Lower lobe of right lung (tissue), 2 donors: ENCODE results near the gene SLC40A1. TPM values are rescaled to one million over a fixed set of nuclear protein-coding genes. Genes with fewer than 3 reads are reported as not detected.

Source experiments
- ATAC-seq, 2 donors: fragments of 200-7000 bp; cut with Tn5 transposase; one replicate each; pipeline ENCODE4 v1.9.1; 2020 to 2022; ENCODE audit warnings: mild to moderate bottlenecking in 2 of 2, moderate library complexity in 2 of 2
- DNase-seq: peaks from one replicate; pipeline ENCODE4 v3.0.0-alpha.2; 2020
- H3K27ac ChIP-seq: fragments of 200-600 bp; one replicate; pipeline ENCODE4 v1.8.0; 2022
- H3K27me3 ChIP-seq: fragments of 200-600 bp; one replicate; pipeline ENCODE4 v1.8.0; 2022; ENCODE audit warnings: low read depth
- H3K36me3 ChIP-seq: fragments of 200-600 bp; one replicate; pipeline ENCODE4 v1.8.0; 2022; ENCODE audit warnings: mild to moderate bottlenecking
- H3K4me1 ChIP-seq: fragments of 200-600 bp; one replicate; pipeline ENCODE4 v1.8.0; 2022
- H3K4me3 ChIP-seq: fragments of 200-600 bp; one replicate; pipeline ENCODE4 v1.8.0; 2022; ENCODE audit warnings: mild to moderate bottlenecking
- H3K9me3 ChIP-seq: fragments of 200-600 bp; one replicate; pipeline ENCODE4 v1.8.0; 2022
- CTCF ChIP-seq: fragments of 200-600 bp; IDR thresholded peaks from one replicate; pipeline ENCODE4 v1.8.0; 2022; ENCODE audit warnings: antibody characterized with exemption, mild to moderate bottlenecking
- intact Hi-C: fragments of 100-400 bp; cut with DNase I; formaldehyde crosslinking; loops from one replicate; pipeline ENCODE4 v1.11.0; 2022
- total RNA-seq: library from RNA; stranded (reverse); fragmentation: NEBNext Ultra II Directional; extraction: Animal tissue kit (Norgen Biotek cat#: 25700); gene quantifications from one replicate; pipeline ENCODE4 v1.2.1, GENCODE V29; 2021
- donor health status: DM: no; HTN: yes; CAD: no; lungs with severe emphysema.

Gene SLC40A1
- total RNA-seq, 1 donor from 2014 or later: 135 TPM

DNA sequence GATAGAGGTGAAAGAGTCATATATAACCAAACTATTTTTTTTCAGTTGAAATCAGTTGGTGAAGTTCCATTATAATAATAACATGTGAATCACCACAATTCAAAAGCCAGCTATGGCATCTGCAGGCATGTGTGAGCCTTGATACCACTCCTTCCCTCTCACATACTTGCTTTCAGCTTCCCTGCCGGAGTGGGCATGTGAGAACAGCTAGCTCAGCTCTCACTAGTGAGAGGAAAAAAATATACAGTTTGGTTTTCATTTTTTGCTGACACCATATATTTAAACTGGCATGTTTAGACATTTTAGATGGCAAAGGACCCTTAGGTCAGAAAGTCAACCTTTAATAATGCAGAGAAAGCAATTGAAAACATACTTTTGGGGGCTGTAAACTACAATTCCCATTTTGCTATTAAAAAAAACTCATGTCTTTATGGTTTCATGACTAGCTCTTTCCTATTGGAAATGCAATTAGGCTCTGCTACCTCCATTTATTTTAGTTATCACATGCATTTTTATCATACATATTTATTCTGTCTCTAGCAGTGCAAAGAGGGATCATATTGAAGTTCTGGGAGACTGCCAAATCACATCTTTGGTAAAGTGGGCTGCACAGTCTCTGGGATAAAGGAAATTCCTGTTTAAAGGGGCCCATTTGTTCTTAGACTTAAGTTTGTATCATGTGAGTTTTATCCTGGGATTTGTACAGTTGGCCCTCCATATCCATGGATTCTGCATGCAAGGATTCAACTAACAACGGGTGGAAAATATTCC, 33.2 kb upstream of the SLC40A1 start:
- no peaks in the 10 kb centered on the region for H3K27me3 ChIP-seq
- no peak for TF ChIP-seq CTCF
- H3K4me3 ChIP-seq: peak overlapping the region; percentile 17
- ATAC-seq (peak; percentile 63 to 74), DNase-seq (no peak)
- peak overlapping the region; percentile 70 for H3K27ac ChIP-seq
- intact Hi-C loops: no loop called here
- H3K4me1 ChIP-seq: peaks cover 29% of the 10 kb centered on the region
- no peaks in the 10 kb centered on the region for H3K36me3 ChIP-seq
- no peaks in the 10 kb centered on the region for H3K9me3 ChIP-seq

- no peak for DNase-seq
- H3K27me3 ChIP-seq: no peaks in the 10 kb centered on the region
- no peak for TF ChIP-seq CTCF
- H3K36me3 ChIP-seq: no peaks in the 10 kb centered on the region
- peak overlapping the region; percentile 17 for H3K4me3 ChIP-seq
- peak overlapping the region; percentile 70 for H3K27ac ChIP-seq
- no peaks in the 10 kb centered on the region for H3K9me3 ChIP-seq
- ATAC-seq: peak; percentile 91 to 93
- H3K4me1 ChIP-seq: peaks cover 29% of the 10 kb centered on the region
- intact Hi-C loops: no loop called here
Measured at GRCh38 chr2:189613077-189613636, 32.6 kb upstream of the SLC40A1 start.

- intact Hi-C loops: no loop called here
- DNase-seq (no peak), ATAC-seq (peak in 1 of 2 donors; percentile 34)
- H3K9me3 ChIP-seq: no peaks in the 10 kb centered on the region
- no peaks in the 10 kb centered on the region for H3K36me3 ChIP-seq
- no peak overlapping the region for H3K4me3 ChIP-seq
- TF ChIP-seq CTCF: no peak
- no peak overlapping the region for H3K27ac ChIP-seq
- peaks cover 29% of the 10 kb centered on the region for H3K4me1 ChIP-seq
- H3K27me3 ChIP-seq: no peaks in the 10 kb centered on the region
Measured at GRCh38 chr2:189610700-189611099, 30.1 kb upstream of the SLC40A1 start.

- ATAC-seq: peak; percentile 72 to 87
- peaks cover 29% of the 10 kb centered on the region for H3K4me1 ChIP-seq
- H3K4me3 ChIP-seq: no peak overlapping the region
- no peak for TF ChIP-seq CTCF
- intact Hi-C loops: no loop called here
- peak overlapping the region; percentile 26 for H3K27ac ChIP-seq
- DNase-seq: no peak
- no peaks in the 10 kb centered on the region for H3K27me3 ChIP-seq
- H3K9me3 ChIP-seq: no peaks in the 10 kb centered on the region
- H3K36me3 ChIP-seq: no peaks in the 10 kb centered on the region
Measured at GRCh38 chr2:189609853-189610252, 29.3 kb upstream of the SLC40A1 start.

DNA sequence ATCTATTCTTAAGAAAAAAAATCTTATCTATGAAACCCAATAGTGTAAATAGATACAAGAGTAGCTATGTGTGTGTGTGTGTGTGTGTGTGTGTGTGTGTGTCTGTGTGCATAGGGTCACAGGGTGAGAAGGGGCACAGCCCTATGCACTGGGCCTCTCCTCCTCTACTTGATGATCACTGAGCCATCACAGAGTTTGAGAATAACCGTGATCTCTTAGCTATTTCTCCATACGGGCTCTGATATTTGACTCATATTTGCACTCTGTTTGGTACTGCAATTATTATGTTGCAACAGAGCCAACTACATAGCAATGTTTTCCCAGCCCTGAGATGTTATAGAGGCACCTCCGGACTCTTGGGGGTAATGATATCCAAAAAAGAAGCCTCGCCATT, 28.8 kb upstream of the SLC40A1 start:
- intact Hi-C loops: no loop called here
- H3K27ac ChIP-seq: peak overlapping the region; percentile 26
- no peaks in the 10 kb centered on the region for H3K27me3 ChIP-seq
- no peak for TF ChIP-seq CTCF
- DNase-seq (no peak), ATAC-seq (peak; percentile 37 to 46)
- H3K9me3 ChIP-seq: no peaks in the 10 kb centered on the region
- peaks cover 27% of the 10 kb centered on the region for H3K4me1 ChIP-seq
- no peaks in the 10 kb centered on the region for H3K36me3 ChIP-seq
- H3K4me3 ChIP-seq: no peak overlapping the region
